Measurements from ENCODE around the gene DYRK1A.

Gene DYRK1A

DNA sequence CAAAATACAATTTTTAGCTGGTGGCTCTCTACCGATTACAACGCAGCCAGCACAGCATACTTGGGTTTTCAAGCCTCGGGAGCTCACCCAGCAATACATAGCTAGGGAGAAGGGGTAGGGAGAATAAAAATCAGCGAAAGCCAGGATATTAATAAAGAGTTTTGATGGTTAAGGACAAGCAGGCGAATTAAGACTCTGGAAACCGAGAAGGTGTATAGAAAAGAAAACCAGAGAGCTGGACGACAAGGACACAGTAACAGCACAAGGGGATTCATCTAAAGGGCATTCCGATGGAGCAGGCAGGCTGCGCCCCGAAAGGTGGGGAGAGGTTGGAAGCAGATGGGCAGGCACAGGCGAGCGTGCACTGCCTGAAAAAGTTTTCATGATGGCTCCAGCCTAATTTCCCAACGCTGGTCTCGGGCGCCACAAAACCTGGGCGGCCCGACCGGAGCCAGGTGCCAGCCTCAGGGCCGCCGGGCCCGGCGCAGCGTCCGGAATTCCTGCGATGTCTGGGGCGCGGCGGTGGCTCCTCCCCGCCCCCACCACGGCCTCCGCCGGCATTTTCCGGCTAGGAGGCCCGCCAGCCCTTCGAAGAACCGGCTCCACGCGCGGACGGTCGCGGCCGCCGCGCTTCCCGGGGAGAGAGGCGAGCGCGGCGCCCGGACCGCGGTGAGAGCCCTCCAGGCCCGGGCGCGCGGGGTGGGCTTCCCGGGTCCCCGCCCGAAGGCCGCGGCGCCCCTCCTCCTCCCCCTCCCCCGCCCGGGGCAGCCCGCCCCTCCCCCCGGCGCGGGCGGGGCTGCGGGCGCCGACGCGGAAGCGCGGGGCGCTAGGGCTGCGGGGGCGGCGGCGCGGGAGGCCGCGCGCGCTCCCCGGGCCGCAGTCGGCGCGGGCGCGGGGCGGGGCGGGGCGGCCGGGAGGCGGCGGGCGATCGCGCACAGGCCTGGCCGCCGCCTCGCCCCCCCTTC, 774 bp upstream of the DYRK1A start:
- no peak for DNase-seq (ENCODE audit: low read depth)

DNA sequence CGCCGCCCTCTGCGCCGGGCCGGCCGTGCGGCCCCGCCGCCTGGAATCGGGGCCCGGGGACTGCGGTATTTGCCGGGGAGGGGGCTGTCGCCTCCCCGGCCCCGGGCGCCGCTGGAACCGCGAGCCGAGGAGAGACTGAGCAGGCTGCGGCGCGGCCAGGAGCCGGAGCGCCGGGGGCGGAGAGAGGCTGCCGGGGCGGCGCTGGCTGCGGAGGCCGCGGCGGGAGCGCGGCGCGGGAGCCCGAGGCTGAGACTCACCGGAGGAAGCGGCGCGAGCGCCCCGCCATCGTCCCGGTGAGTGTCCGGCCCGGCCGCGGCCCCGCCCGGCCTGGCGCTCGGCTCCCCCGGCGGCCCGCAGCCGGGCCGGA, 746 bp downstream of the DYRK1A start:
- no peak for DNase-seq (ENCODE audit: low read depth)

DNA sequence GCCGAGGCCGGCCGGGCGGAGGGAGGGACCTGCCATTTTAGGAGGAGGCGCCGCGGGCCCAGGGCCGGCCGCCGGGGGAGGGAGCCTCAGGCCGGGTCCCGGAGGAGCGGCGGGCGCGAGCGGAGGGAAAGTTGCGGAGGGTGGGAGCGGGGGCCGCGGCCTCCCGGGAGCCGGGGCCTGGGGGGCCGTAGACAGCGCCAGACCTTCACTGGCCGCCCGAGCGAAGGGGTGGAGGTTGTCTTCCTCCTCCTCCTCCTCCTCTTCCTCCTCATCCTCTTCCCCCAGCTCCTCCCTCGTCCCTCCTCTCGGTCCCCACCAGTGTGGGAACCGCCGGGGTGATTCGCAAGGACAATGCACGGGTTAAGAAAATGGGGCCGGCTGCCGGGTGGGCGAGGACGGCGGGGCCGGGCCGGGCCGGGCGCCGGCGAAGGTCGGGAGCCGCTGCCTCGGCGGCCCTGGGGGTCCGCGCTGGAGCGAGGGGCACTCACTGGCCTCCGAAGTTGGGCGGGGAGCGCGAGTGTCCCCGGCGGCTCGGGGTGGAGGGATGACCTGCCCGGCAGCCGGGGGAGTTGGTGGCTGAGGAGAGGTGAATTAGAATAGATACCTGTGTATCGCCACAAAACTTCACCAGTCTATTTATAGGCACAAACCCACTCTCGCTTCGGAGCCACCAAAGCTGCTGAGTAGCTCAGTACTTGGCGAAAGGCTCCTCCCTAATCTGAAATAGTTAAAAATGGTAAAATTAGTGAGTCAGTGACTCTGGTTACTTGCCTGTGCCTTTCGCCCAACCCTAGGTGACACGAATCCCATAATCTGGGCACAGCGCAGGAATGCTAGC, 1.3 kb downstream of the DYRK1A start:
- DNase-seq (ENCODE audit: low read depth) = no peak

- DNase-seq (ENCODE audit: low read depth) = no peak
Measured at GRCh38 chr21:37368541-37369279, 2.1 kb downstream of the DYRK1A start.

- no peak for DNase-seq (ENCODE audit: low read depth)
Measured at GRCh38 chr21:37369307-37369854, 2.8 kb downstream of the DYRK1A start.

- DNase-seq (ENCODE audit: low read depth) = no peak
Measured at GRCh38 chr21:37370152-37371040, 3.8 kb downstream of the DYRK1A start.

GRCh38 chr21:37371041-37371397, 4.4 kb downstream of the DYRK1A start:
- no peak for DNase-seq (ENCODE audit: low read depth)

GRCh38 chr21:37372127-37372731, 5.7 kb downstream of the DYRK1A start:
- DNase-seq (ENCODE audit: low read depth) = no peak

DNA sequence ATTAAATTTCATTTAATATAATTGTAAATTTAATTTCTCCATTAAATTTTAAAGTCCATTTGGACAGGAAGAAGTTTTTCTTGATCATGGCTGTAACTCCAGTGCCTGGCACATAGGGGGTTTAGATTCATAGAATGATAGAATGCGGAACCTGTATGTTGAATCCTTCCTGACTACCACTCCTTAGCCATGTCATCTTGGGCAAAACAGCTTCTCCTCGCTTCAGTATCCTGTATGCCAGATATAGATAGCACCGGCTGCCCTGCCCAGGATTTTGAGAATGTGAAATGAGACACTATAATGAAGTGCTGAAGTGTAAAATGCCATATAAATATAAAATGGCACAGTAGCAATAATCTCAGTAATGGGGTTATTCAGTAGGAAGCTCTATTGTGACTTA, 6.4 kb downstream of the DYRK1A start:
- DNase-seq (ENCODE audit: low read depth) = no peak

DNA sequence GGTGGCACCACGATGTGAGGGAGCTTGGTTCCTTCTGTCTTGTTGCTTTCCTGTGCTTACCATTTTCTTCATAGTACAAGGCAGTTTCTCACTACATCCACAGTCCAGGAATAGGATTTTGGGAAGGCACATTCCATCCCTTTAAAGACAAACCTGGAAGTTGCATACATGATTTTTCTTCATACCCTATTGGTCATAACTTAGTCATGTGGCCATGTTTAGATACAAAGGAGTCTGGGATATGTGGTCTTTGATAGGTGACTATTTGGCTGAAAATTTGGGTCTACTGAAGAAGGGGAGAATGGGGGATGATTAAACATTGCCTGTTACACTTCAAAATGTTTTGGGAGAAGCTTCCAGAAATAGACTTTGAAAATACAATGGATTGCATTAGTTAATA, 7.0 kb downstream of the DYRK1A start:
- no peak for DNase-seq (ENCODE audit: low read depth)

- DNase-seq (ENCODE audit: low read depth) = no peak
Measured at GRCh38 chr21:37374027-37374426, 7.5 kb downstream of the DYRK1A start.

DNA sequence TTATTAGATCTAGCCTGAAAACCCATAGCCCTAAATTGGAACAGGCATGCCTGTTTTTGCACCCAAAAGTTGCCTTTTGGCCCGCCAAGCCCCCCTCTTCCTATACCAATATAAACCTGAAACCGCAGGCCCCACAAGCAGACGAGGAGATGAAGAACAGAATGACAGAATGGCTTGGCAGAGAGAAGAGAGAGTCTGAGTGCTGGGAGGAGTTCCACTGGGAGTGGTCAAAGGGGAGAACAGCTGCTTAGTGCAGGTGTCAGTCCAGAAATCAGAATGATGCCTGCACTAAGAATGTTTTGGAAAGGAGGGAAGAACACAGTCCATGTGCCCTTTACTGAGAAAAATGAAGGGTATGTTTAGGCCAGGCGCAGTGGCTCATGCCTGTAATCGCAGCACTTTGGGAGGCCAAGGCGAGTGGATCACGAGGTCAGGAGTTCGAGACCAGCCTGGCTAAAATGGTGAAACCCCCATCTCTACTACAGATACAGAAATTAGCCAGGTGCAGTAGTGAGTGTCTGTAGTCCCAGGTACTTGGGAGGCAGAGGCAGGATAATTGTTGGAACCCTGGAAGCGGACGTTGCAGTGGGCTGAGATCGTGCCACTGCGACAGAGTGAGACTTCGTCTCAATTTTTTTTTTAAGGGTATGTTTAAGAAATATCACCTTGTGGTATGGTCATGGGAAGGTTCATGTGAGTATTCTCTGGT, 9.4 kb downstream of the DYRK1A start:
- DNase-seq (ENCODE audit: low read depth) = no peak

GRCh38 chr21:37378700-37379139, 12.1 kb downstream of the DYRK1A start:
- DNase-seq (ENCODE audit: low read depth) = no peak

GRCh38 chr21:37380349-37381323, 14.1 kb downstream of the DYRK1A start:
- no peak for DNase-seq (ENCODE audit: low read depth)

GRCh38 chr21:37381883-37382585, 15.5 kb downstream of the DYRK1A start:
- DNase-seq (ENCODE audit: low read depth) = no peak

DNA sequence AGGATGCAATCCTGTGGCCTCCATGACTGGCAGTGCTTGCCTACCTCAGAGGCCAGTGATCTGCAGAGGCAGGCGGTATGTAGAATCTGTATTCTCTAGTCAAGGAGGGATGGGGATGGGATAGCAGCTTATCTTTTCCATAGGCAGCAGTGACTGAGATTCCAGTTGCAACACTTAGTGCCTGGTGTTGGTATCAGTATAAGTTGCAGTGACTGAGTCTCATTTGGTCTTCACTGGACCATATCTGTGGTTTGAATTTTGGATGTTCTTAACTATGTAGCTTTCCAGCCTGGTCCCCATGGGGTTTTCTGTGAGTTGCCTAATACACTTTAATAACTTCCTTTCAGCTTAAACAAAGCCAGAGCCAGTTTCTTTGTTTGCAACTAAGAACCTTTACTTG, 16.5 kb downstream of the DYRK1A start:
- DNase-seq (ENCODE audit: low read depth) = no peak

DNA sequence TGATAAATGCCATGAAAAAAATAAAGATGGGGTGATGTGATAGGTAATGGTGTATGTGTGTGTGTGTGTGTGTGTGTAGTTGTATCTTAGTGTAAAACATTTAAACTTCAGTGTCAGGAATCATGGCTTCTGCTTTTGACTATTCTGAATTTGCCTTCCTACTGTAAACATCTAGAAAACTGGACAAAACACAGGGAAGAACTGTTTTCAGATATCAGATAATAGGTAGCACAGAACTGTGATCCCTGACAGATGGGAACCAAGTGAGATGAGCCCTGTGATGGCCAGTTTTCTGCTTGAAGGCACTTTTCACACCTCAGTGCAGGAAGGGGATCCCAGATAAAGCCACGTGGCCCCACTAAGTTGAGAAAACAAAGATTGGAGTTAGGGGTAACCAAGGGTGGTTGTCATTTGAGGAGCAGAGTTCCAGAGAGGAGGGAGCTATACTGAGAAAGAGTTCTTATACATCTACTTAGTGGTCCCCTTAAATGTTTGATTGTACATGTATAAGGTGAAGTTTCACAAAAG, 17.3 kb downstream of the DYRK1A start:
- no peak for DNase-seq (ENCODE audit: low read depth)

- no peak for DNase-seq (ENCODE audit: low read depth)
Measured at GRCh38 chr21:37384416-37384815, 17.8 kb downstream of the DYRK1A start.

Data from GM04503 (cell line).